Choroid plexus epithelial cell (primary cell): ENCODE data around the gene CHRM4.
A peak's percentile ranks its signal among the peaks of the same experiment; 100 is the strongest.

Source experiments
- DNase-seq: peaks from one replicate; pipeline ENCODE4 v3.0.0-alpha.2; 2010; ENCODE audit warnings: low read depth
- H3K4me3 ChIP-seq: 2 replicates; pipeline ENCODE4 v1.5.1; 2011; ENCODE audit warnings: low read depth, mild to moderate bottlenecking, control low read depth, low read length, moderate library complexity
- TF ChIP-seq, protein P1 (sequence below): conservative IDR thresholded peaks from 2 replicates; pipeline ENCODE4 v1.5.1; 2011; ENCODE audit warnings: low read depth, mild to moderate bottlenecking, control low read depth, inconsistent platforms, low read length, moderate library complexity

Gene CHRM4

DNA sequence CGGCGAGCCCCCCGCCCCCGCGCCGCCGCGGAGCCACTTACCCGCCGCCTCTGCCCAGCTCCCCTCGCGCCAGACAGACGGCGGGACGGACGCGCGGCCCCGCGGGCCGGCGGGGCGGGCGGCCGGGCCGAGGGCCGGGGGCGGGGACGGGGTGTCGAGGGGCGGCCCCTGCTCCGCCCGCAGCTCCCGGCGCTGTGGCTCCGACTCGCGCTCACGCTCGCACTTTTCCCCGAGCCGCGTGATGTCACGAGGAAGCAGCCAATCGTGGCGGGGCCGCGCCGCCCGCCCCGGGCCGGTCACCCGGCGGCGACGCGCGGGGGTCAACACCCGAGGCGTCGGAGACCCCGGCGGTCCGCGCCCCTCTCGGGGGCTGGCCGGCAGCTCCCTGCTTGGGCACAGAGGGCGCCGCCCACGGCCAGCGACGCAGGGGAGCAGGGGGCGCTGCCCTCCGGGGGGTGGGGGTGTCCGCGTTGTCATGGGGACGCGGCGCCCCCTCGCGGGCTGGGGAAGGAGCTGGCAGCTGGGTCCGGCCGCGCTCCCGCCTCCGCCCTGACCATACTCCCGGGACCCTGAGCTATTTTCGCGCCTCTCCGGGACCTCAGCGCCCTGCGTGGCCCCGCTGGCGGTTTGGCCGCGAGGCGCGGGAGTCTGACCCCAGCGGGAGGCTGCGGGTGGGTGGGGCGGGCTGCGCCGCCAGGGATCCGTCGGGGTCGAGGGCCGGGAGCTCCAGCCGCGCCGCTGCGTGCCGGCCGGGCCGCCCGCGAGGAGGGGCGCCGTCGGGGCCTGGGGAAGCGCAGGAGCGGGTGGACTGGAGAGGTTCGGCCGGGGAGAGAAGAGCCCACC is at the start of gene CHRM4:
CHRM4 (minus strand) TSS at position 199 of the 843 bp plus-strand sequence. CDS start 5,219 bp downstream, outside the sequence.
- TF ChIP-seq, protein P1, sequence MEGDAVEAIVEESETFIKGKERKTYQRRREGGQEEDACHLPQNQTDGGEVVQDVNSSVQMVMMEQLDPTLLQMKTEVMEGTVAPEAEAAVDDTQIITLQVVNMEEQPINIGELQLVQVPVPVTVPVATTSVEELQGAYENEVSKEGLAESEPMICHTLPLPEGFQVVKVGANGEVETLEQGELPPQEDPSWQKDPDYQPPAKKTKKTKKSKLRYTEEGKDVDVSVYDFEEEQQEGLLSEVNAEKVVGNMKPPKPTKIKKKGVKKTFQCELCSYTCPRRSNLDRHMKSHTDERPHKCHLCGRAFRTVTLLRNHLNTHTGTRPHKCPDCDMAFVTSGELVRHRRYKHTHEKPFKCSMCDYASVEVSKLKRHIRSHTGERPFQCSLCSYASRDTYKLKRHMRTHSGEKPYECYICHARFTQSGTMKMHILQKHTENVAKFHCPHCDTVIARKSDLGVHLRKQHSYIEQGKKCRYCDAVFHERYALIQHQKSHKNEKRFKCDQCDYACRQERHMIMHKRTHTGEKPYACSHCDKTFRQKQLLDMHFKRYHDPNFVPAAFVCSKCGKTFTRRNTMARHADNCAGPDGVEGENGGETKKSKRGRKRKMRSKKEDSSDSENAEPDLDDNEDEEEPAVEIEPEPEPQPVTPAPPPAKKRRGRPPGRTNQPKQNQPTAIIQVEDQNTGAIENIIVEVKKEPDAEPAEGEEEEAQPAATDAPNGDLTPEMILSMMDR: peak; percentile 36
- peak; percentile 36 for DNase-seq
- peak within 1 kb of the TSS; percentile 47 for H3K4me3 ChIP-seq

GRCh38 chr11:46438211-46438610 is 46.6 kb upstream of the CHRM4 start:
- TF ChIP-seq, protein P1: no peak
- no peak overlapping the region for H3K4me3 ChIP-seq
- no peak for DNase-seq

DNA sequence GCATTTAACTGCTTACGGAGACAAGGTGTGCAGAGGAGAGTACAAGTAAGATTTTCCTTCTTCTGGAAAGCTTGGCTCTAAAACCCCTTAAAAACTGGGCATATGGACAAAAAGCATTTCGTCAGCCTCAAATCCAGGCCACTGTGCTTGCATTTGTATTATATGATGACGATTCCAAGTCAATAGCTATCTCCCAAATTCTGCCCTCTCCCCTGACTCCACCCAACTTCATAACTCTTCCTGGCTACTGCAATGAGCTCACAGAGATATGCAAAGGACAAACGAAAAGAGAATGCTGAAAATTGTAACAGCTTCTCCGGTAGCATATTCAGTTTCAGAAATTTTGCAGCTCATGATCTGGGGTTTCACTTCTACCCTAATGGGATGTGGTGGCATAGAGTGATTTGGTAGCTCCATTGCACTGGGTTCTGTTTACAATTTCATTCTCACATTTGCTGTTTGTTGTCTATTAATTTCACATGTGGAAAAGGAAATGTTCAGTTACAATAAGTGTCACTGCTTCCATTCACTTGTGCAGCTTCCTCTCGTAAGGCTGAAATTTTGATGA is 45.6 kb upstream of the CHRM4 start:
- no peak for DNase-seq
- TF ChIP-seq, protein P1: no peak

DNA sequence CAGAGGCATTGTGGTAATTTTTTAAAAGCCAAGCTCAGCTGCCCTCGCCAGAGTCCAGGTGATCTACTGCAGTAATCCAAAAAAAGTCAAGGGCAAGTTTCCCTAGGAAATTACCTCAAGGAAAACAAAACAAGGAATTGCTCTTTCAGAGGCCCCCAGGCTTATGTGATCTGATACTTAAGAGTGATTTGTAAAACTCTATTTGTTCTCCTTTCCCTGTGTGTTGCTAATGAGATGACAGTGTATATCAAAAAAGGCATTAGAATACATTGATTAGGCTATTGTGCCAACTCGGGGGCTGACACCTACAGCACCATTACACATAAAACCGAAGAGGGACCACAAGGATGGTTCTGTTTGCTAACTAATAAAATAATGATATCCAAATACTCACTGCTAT is 44.5 kb upstream of the CHRM4 start:
- DNase-seq: no peak
- TF ChIP-seq, protein P1: no peak
- no peak overlapping the region for H3K4me3 ChIP-seq

More for the DNA sequence above, 45.6 kb upstream of the CHRM4 start:
- no peak overlapping the region for H3K4me3 ChIP-seq

DNA sequence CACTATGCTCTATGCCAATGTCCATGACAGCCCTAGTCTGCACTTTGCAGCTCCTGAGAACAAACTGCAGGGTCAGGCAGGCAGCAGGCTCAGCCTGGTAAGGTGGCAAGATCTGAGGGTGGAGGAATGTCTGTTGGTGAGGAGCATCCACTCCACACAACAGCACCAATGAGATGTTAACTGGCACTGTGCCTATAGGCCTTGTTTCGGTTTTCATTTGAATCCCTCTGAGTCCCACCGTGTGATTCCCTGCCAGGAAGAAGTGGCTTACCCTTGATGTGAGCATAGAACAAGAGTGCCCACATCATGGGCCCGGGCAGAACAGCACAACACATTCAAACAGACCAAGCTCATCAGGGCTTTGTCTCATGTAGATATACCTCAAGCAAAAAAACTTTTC is 44.1 kb upstream of the CHRM4 start:
- H3K4me3 ChIP-seq: no peak overlapping the region
- no peak for DNase-seq
- TF ChIP-seq, protein P1: no peak

- TF ChIP-seq, protein P1: no peak
- H3K4me3 ChIP-seq: no peak overlapping the region
These were observed 39.6 kb upstream of the CHRM4 start for GRCh38 chr11:46431211-46431610.

More at GRCh38 chr11:46431211-46431610, 39.6 kb upstream of the CHRM4 start:
- DNase-seq: no peak
